Naive B cell (primary cell): ENCODE measurements around the gene RNF144B. TPM values are rescaled to one million over a fixed set of nuclear protein-coding genes. Genes with fewer than 3 reads are reported as not detected.

Experiments used
- ATAC-seq, 2 donors: fragments of 150-1000 bp; cut with Tn5 transposase; 2 replicates each; pipeline ENCODE4 v1.10.0; 2021; ENCODE audit warnings: low read depth in 2 of 2, mild to moderate bottlenecking in 2 of 2, moderate library complexity in 2 of 2
- DNase-seq: peaks from one replicate; pipeline ENCODE4 v3.0.0; 2022
- H3K27ac Mint-ChIP-seq, 6 donors: one replicate each; pipeline ENCODE4 v1.8.0; 2020 to 2022; ENCODE audit warnings: mild to moderate bottlenecking in 6 of 6, mixed read lengths in 6 of 6, moderate library complexity in 5 of 6, inconsistent platforms in 2 of 6
- H3K27me3 Mint-ChIP-seq, 3 donors: one replicate each; pipeline ENCODE4 v1.8.0; 2021 to 2022; ENCODE audit warnings: mixed read lengths in 3 of 3, mild to moderate bottlenecking in 1 of 3
- H3K36me3 Mint-ChIP-seq, 2 donors: one replicate each; pipeline ENCODE4 v1.8.0; 2020 to 2022; ENCODE audit warnings: mixed read lengths in 2 of 2, inconsistent platforms in 1 of 2, mild to moderate bottlenecking in 1 of 2
- H3K4me1 Mint-ChIP-seq, 3 donors: one replicate each; pipeline ENCODE4 v1.8.0; 2020 to 2022; ENCODE audit warnings: mixed read lengths in 3 of 3, inconsistent platforms in 1 of 3, mild to moderate bottlenecking in 1 of 3, moderate library complexity in 1 of 3
- H3K4me3 Mint-ChIP-seq, 8 donors: one replicate each; pipeline ENCODE4 v1.8.0; 2020 to 2022; ENCODE audit warnings: mild to moderate bottlenecking in 8 of 8, mixed read lengths in 8 of 8, moderate library complexity in 8 of 8, inconsistent platforms in 2 of 8
- H3K9me3 Mint-ChIP-seq, 7 donors: one replicate each; pipeline ENCODE4 v1.8.0; 2020 to 2022; ENCODE audit warnings: mixed read lengths in 7 of 7, mild to moderate bottlenecking in 5 of 7, inconsistent platforms in 2 of 7, moderate library complexity in 1 of 7
- polyA plus RNA-seq, 6 donors: library from polyadenylated mRNA; unstranded; fragments of 300-500 nt; fragmentation: Illumina TruSeq; gene quantifications; one replicate each; pipeline ENCODE4 v1.2.3, GENCODE V29; 2021; ENCODE audit warnings: low read depth in 6 of 6

Gene RNF144B
- polyA plus RNA-seq, 6 donors from 2014 or later: 3.4 to 17.4 (median 8.9) TPM

DNA sequence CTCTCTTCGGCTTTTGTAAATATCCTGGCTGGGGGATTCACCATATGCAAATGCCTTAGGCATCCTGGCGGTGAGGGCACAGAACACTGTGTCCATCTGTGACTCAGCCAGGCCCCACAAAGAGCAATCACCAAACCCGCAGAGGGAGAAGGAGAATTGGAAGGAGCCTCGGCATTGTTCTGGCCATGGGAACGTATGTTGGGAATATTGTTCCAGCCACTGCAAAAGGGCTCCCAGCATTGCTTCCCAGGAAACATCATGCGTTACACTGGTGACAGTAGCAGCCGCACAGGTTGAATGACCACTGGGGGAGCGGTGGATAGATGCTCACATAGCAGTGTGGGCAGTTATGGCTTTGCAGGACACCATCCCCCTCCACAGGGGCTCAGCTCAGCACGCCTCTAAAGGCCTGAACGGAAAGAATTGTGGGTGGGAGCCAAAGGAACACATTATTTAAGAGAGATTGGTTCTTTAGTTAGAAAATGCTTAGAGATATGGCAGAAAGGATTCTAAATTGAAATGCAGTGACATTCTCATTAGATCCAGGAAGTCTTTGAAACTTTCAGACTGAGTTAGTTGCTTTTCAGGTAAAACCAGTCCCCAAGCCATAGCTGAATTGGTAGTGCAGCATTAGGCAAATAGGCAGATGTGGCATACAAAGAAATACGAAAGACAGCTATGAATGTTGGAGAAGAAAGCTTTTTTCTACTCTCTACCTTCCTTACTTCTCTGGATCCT, 104.3 kb downstream of the RNF144B start:
- H3K36me3 Mint-ChIP-seq: no peaks in the 10 kb centered on the region
- peak overlapping the region in 1 of 6 donors; percentile 35 for H3K27ac Mint-ChIP-seq
- ATAC-seq: no peak
- H3K4me1 Mint-ChIP-seq: peaks cover 4 to 5% (median 4%) of the 10 kb centered on the region in 3 donors
- DNase-seq: no peak
- H3K27me3 Mint-ChIP-seq: peaks cover 0 to 9% (median 0%) of the 10 kb centered on the region in 3 donors
- H3K4me3 Mint-ChIP-seq: no peak overlapping the region
- H3K9me3 Mint-ChIP-seq: peaks cover 0 to 4% (median 0%) of the 10 kb centered on the region in 7 donors

DNA sequence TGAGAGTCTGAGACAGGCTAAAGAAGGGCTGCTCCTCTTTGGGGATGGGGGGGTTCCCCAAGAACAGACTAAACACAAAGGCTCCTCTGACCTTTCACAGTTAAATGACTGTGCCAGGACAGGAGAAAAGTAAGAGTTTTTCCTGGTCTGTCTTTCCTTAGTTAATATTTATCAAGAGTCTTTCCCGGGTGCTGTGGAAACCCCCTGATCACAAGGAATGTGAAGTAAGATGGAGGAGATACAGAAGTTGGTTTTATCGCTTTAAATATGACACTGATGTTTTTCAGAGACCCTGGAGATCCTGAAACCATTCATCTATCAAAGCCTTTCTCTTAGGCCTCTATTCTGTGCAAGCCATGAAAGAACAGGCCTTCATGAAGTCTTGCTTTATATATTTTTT, 105.8 kb downstream of the RNF144B start:
- H3K27ac Mint-ChIP-seq: no peak overlapping the region
- H3K4me1 Mint-ChIP-seq: peaks cover 4 to 5% (median 4%) of the 10 kb centered on the region in 3 donors
- H3K4me3 Mint-ChIP-seq: no peak overlapping the region
- H3K27me3 Mint-ChIP-seq: peaks cover 0 to 9% (median 0%) of the 10 kb centered on the region in 3 donors
- ATAC-seq (no peak), DNase-seq (no peak)
- H3K9me3 Mint-ChIP-seq: peaks cover 0 to 4% (median 0%) of the 10 kb centered on the region in 7 donors
- no peaks in the 10 kb centered on the region for H3K36me3 Mint-ChIP-seq

DNA sequence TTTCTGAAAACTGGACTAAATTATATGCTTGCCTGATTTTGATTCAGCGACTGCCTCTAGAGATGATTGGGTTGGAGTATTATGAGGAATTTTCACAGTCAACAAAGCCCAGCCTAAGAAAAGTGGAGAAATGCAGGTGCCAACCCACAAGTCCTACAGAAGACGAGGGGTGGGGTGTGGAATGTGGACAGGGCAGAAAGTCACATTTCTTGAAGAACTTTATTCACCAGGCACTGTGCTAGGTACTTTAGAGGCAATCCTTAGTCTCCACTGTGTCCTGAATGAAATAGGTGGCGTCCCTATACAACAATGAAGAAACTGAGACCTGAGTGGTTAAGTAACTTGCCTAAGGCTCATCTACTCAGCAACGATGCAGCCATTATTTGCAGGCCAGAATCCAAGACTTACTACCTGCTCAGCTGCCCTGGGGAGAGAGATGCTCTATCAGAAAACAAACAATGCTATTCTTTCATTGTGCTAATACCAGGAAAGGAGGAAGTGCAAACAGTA, 106.3 kb downstream of the RNF144B start:
- no peaks in the 10 kb centered on the region for H3K36me3 Mint-ChIP-seq
- no peak for DNase-seq
- peaks cover 4 to 5% (median 4%) of the 10 kb centered on the region in 3 donors for H3K4me1 Mint-ChIP-seq
- no peak for ATAC-seq
- peaks cover 0 to 4% (median 0%) of the 10 kb centered on the region in 7 donors for H3K9me3 Mint-ChIP-seq
- peaks cover 0 to 9% (median 0%) of the 10 kb centered on the region in 3 donors for H3K27me3 Mint-ChIP-seq
- H3K4me3 Mint-ChIP-seq: no peak overlapping the region
- no peak overlapping the region for H3K27ac Mint-ChIP-seq

DNA sequence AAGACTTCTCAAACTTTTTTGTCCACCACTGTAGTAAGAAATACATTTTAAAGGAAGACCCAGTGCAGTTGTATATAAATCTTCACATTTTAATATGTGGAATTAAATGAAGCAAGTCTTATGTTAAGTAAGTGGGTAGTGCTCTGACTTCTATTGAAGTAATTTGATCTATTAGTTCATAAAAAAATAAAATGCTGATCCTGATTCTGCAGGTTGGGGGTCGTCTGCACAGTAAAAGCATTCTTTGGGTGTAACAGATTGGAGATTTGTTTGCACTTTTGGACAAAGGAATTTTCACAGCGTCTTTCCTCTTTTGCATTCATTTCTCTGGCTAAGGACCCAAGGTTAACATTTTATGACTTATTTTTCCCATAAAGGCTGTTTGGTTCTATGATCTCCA, 106.8 kb downstream of the RNF144B start:
- DNase-seq (no peak), ATAC-seq (no peak)
- H3K9me3 Mint-ChIP-seq: peaks cover 0 to 4% (median 0%) of the 10 kb centered on the region in 7 donors
- peaks cover 0 to 9% (median 0%) of the 10 kb centered on the region in 3 donors for H3K27me3 Mint-ChIP-seq
- no peak overlapping the region for H3K27ac Mint-ChIP-seq
- H3K36me3 Mint-ChIP-seq: no peaks in the 10 kb centered on the region
- no peak overlapping the region for H3K4me3 Mint-ChIP-seq
- H3K4me1 Mint-ChIP-seq: peaks cover 4 to 5% (median 4%) of the 10 kb centered on the region in 3 donors

- Mint-ChIP-seq H3K4me3 (peak overlapping the region in 1 of 8 donors; percentile 1), H3K27me3 (peaks cover 0 to 5% (median 0%) of the 10 kb centered on the region in 3 donors), H3K4me1 (peaks cover 4 to 5% (median 4%) of the 10 kb centered on the region in 3 donors), H3K36me3 (no peaks in the 10 kb centered on the region), H3K27ac (no peak overlapping the region), H3K9me3 (peaks cover 0 to 2% (median 0%) of the 10 kb centered on the region in 7 donors)
- DNase-seq (no peak), ATAC-seq (no peak)
Observed at GRCh38 chr6:18495236-18495635, 108.1 kb downstream of the RNF144B start.

GRCh38 chr6:18496462-18496861, 109.3 kb downstream of the RNF144B start:
- DNase-seq (no peak), ATAC-seq (no peak)
- no peaks in the 10 kb centered on the region for H3K9me3 Mint-ChIP-seq
- peak overlapping the region in 1 of 6 donors; percentile 62 for H3K27ac Mint-ChIP-seq
- H3K36me3 Mint-ChIP-seq: no peaks in the 10 kb centered on the region
- peaks cover 7 to 8% (median 8%) of the 10 kb centered on the region in 3 donors for H3K4me1 Mint-ChIP-seq
- H3K27me3 Mint-ChIP-seq: no peaks in the 10 kb centered on the region
- no peak overlapping the region for H3K4me3 Mint-ChIP-seq

- no peak for ATAC-seq
- H3K4me3 Mint-ChIP-seq: no peak overlapping the region
- no peak for DNase-seq
- peaks cover 10 to 12% (median 10%) of the 10 kb centered on the region in 3 donors for H3K4me1 Mint-ChIP-seq
- no peaks in the 10 kb centered on the region for H3K27me3 Mint-ChIP-seq
- H3K27ac Mint-ChIP-seq: no peak overlapping the region
- no peaks in the 10 kb centered on the region for H3K9me3 Mint-ChIP-seq
- H3K36me3 Mint-ChIP-seq: no peaks in the 10 kb centered on the region
Observed at GRCh38 chr6:18497006-18497405, 109.9 kb downstream of the RNF144B start.

DNA sequence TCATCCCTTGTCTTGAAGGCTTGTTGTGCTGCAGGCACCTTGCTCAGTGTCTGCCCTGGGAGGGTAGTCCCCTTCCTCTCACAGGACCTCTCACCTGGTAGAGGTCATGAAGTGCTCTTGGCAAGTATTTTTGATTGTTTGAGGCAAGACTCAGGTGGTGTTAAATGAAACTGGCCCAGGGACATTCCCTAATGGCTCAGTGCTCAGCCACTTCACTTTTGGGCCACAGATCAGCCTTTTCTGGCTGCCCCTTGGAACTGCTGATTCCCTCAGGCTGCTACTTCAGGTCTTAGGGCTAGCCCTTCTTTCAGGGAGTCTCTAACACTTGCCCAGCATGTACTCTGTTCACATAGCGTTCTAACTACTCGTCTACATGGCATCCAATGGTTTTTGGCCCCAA, 111.3 kb downstream of the RNF144B start:
- no peak overlapping the region for H3K4me3 Mint-ChIP-seq
- no peaks in the 10 kb centered on the region for H3K27me3 Mint-ChIP-seq
- H3K4me1 Mint-ChIP-seq: peaks cover 10 to 12% (median 10%) of the 10 kb centered on the region in 3 donors
- H3K27ac Mint-ChIP-seq: peak overlapping the region in 1 of 6 donors; percentile 82
- no peaks in the 10 kb centered on the region for H3K36me3 Mint-ChIP-seq
- DNase-seq (no peak), ATAC-seq (no peak)
- H3K9me3 Mint-ChIP-seq: no peaks in the 10 kb centered on the region

DNA sequence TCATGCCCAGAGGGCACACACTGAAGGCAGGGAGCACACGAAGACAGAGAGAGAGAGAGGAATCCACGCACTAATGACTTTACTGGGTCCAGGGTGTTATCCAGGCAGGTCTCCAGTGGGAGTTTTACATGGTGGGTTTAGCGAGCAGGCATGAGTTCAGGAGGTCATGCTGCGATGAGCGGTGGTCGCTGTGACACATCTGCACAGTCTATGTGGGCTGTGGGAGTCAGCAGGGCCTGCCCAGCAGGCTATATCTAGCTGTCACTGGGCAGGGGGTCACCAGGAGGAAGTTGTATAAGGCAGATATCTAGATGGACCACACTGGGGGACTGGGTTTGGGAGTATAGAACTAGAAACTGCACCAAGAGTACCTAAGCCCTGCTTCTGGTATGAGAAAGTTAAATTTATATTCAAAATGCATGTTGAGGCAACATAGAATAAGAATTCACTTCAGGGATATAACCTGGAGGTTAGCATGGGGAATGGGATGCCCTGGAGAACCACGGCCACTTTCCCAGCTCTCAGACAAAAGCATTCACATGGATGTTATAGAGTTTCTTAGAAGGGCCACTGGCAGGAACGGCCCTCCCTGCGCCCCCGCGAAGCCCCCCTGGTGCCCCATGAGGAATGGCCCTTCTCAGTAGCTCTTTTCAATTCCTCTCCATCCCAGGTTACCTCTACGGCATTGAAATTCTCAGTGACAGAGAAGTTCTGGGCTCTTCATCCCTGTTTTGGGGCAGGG, 113.9 kb downstream of the RNF144B start:
- Mint-ChIP-seq H3K9me3 (no peaks in the 10 kb centered on the region), H3K36me3 (no peaks in the 10 kb centered on the region), H3K4me3 (peak overlapping the region in 1 of 8 donors; percentile 1), H3K4me1 (peaks cover 5 to 7% (median 6%) of the 10 kb centered on the region in 3 donors), H3K27ac (peak overlapping the region in 5 of 6 donors; percentile 57 to 89 (median 82)), H3K27me3 (no peaks in the 10 kb centered on the region)
- ATAC-seq (no peak), DNase-seq (no peak)

DNA sequence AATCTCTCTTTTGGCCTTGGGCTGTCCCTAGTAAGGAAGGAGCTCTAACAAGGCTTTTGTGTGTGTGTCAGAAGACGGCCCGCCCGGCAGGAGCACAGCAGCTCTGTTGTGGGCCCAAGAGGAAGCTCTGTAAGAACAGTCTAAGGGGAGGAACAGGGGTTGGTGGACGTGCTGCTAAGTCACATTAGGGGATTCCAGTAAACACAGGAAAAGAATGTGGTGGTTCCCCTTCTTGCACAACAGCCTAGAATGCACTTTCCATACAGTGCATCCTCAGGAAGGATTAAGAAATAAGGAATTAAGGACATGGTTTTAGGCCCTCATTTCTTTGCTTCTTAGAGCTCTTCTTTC, 114.5 kb downstream of the RNF144B start:
- DNase-seq (no peak), ATAC-seq (peak; percentile 65 to 68)
- Mint-ChIP-seq H3K36me3 (no peaks in the 10 kb centered on the region), H3K4me1 (peaks cover 7 to 9% (median 8%) of the 10 kb centered on the region in 3 donors), H3K27ac (peak overlapping the region in 5 of 6 donors; percentile 57 to 89 (median 85)), H3K27me3 (no peaks in the 10 kb centered on the region), H3K9me3 (peaks cover 0 to 1% (median 0%) of the 10 kb centered on the region in 7 donors), H3K4me3 (no peak overlapping the region)

DNA sequence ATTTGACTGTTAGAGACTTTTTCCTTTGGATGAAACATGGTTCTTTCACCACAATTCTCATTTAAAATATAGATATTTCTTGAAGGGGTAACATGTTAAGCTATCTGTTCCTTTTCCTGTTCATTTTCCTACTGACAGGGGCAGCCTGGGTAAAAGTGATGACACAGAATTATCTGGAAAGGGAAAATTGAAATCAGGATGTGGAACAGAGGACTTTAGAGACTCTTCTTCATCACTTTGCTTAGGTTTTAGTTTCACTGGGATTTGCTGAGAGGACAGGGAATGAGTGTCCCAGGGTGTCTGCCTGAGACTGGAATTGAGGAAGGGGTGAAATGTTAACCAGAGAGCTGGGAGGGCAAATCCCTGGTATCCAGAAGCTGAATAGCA, 116.0 kb downstream of the RNF144B start:
- no peak overlapping the region for H3K4me3 Mint-ChIP-seq
- no peaks in the 10 kb centered on the region for H3K27me3 Mint-ChIP-seq
- no peak for ATAC-seq
- no peak for DNase-seq
- peak overlapping the region in 1 of 6 donors; percentile 74 for H3K27ac Mint-ChIP-seq
- no peaks in the 10 kb centered on the region for H3K36me3 Mint-ChIP-seq
- H3K4me1 Mint-ChIP-seq: peaks cover 13 to 16% (median 14%) of the 10 kb centered on the region in 3 donors
- peaks cover 0 to 6% (median 0%) of the 10 kb centered on the region in 7 donors for H3K9me3 Mint-ChIP-seq

DNA sequence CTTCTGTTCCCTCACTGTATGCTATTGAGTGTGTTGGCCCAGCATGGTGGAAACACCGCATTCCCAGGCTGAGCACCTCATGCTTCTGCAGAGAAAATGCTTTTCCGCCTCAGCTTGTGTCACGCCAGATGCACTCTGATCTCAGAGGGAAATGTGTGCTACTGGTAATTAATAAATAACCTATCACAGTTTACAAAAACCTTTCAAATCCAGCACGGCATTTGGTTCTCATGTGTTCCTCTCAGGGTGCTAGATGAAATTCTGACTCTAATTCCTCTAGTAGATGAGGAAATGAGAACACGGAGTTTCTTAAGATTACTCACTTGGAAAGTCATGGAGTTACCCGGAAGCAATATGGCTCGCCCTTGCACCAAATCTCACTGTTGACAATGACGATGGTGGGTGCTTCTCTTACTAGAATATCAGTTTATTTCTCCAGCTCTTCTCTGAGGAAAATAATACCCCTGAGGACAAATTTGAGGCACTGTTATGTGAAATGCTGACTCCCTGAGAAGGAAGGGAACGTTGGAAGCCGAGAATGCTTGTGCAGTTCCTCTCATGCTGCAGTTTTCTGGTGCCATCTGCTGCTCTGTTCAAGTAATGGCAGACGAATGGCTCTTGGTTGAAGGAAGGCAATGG, 116.6 kb downstream of the RNF144B start:
- no peaks in the 10 kb centered on the region for H3K27me3 Mint-ChIP-seq
- peaks cover 13 to 16% (median 14%) of the 10 kb centered on the region in 3 donors for H3K4me1 Mint-ChIP-seq
- peaks cover 0 to 6% (median 0%) of the 10 kb centered on the region in 7 donors for H3K9me3 Mint-ChIP-seq
- peak; percentile 32 for DNase-seq
- ATAC-seq: peak; percentile 42 to 58
- no peaks in the 10 kb centered on the region for H3K36me3 Mint-ChIP-seq
- H3K4me3 Mint-ChIP-seq: peak overlapping the region in 4 of 8 donors; percentile 23 to 67 (median 47)
- H3K27ac Mint-ChIP-seq: peak overlapping the region in 1 of 6 donors; percentile 74

DNA sequence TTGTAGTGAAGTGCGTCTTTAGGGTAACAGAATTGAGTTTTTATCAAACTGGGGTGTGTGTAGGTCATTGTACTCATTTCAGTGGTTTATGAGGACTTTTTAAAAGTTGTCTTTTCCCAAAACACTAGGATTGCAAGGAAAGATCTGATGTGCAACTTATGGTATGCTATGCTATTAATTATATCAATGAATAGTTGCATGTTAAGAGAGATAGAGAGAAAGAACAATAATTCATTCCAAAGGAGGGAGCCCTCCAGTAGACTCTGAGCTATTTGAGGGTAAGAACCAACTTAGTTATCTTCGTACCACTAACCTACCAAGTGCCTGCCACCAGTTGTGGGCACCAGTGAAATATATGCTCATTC, 117.1 kb downstream of the RNF144B start:
- Mint-ChIP-seq H3K27ac (no peak overlapping the region), H3K4me1 (peaks cover 13 to 16% (median 14%) of the 10 kb centered on the region in 3 donors), H3K9me3 (peaks cover 0 to 6% (median 0%) of the 10 kb centered on the region in 7 donors), H3K27me3 (no peaks in the 10 kb centered on the region), H3K36me3 (no peaks in the 10 kb centered on the region), H3K4me3 (peak overlapping the region in 2 of 8 donors; percentile 38 to 67)
- ATAC-seq (no peak), DNase-seq (no peak)
